ENCODE results near the gene NFIB. TPM values are rescaled to one million over a fixed set of nuclear protein-coding genes. Genes with fewer than 3 reads are reported as not detected.

The NFIB gene
- total RNA-seq, 1 experiment from 2014 or later = 75.8 TPM

GRCh38 chr9:14281876-14282275, 32.1 kb downstream of the NFIB start:
- Mint-ChIP-seq H3K27ac (ENCODE audit: unreplicated experiment) (no peak overlapping the region), H3K9me3 (ENCODE audit: low read depth, unreplicated experiment) (no peaks in the 10 kb centered on the region), H3K4me3 (ENCODE audit: low read depth, unreplicated experiment) (no peak overlapping the region), H3K27me3 (ENCODE audit: unreplicated experiment) (no peaks in the 10 kb centered on the region), H3K4me1 (ENCODE audit: low read depth, unreplicated experiment) (peaks cover 40% of the 10 kb centered on the region), H3K36me3 (ENCODE audit: insufficient read depth, unreplicated experiment) (peaks cover 10% of the 10 kb centered on the region)
- CTCF ChIA-PET = no interaction called here
- intact Hi-C loops (cut with micrococcal nuclease; ENCODE audit: unreplicated experiment) = no loop called here
- BruUV-seq (replicated peaks) = no TSS peak
- TF ChIP-seq, protein P1, sequence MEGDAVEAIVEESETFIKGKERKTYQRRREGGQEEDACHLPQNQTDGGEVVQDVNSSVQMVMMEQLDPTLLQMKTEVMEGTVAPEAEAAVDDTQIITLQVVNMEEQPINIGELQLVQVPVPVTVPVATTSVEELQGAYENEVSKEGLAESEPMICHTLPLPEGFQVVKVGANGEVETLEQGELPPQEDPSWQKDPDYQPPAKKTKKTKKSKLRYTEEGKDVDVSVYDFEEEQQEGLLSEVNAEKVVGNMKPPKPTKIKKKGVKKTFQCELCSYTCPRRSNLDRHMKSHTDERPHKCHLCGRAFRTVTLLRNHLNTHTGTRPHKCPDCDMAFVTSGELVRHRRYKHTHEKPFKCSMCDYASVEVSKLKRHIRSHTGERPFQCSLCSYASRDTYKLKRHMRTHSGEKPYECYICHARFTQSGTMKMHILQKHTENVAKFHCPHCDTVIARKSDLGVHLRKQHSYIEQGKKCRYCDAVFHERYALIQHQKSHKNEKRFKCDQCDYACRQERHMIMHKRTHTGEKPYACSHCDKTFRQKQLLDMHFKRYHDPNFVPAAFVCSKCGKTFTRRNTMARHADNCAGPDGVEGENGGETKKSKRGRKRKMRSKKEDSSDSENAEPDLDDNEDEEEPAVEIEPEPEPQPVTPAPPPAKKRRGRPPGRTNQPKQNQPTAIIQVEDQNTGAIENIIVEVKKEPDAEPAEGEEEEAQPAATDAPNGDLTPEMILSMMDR (IDR thresholded peaks at IDR 0.05; ENCODE audit: unreplicated experiment) = no peak
- DNase-seq = no peak

GRCh38 chr9:14281136-14281795, 32.7 kb downstream of the NFIB start:
- Mint-ChIP-seq H3K4me3 (ENCODE audit: low read depth, unreplicated experiment) (no peak overlapping the region), H3K27me3 (ENCODE audit: unreplicated experiment) (no peaks in the 10 kb centered on the region), H3K36me3 (ENCODE audit: insufficient read depth, unreplicated experiment) (peaks cover 5% of the 10 kb centered on the region), H3K4me1 (ENCODE audit: low read depth, unreplicated experiment) (peaks cover 40% of the 10 kb centered on the region), H3K9me3 (ENCODE audit: low read depth, unreplicated experiment) (no peaks in the 10 kb centered on the region), H3K27ac (ENCODE audit: unreplicated experiment) (no peak overlapping the region)
- no peak for DNase-seq
- intact Hi-C loops (cut with micrococcal nuclease; ENCODE audit: unreplicated experiment) = no loop called here
- CTCF ChIA-PET = no interaction called here
- TF ChIP-seq, protein P1 (IDR thresholded peaks at IDR 0.05; ENCODE audit: unreplicated experiment) = no peak
- no TSS peak for BruUV-seq (replicated peaks)

DNA sequence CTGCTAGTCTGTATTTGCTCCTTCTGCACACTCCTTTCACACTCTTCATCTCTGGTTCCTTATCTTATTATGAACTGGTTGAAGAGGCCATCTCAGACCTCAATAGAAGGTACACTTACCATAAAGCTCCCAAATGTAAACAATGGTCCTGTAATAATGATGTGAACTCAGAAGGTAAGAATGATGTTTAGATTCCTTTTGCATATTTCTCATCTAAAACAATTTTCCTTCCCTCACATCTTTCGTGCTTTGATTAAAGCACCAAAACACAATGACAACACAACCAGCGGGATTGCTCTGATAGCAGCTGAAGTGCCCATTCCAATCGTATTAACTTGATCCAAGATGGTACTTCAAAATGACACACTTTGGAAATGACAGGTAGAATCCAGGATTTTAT, 34.3 kb downstream of the NFIB start:
- intact Hi-C loops (cut with micrococcal nuclease; ENCODE audit: unreplicated experiment) = loop anchor here (2.0 to 5.0 kb wide), 2 partner anchors 43 to 67 kb away; no protein-coding TSS in a partner anchor
- TF ChIP-seq, protein P1 (IDR thresholded peaks at IDR 0.05; ENCODE audit: unreplicated experiment) = no peak
- H3K4me1 Mint-ChIP-seq (ENCODE audit: low read depth, unreplicated experiment) = peaks cover 54% of the 10 kb centered on the region
- peaks cover 12% of the 10 kb centered on the region for H3K36me3 Mint-ChIP-seq (ENCODE audit: insufficient read depth, unreplicated experiment)
- H3K27me3 Mint-ChIP-seq (ENCODE audit: unreplicated experiment) = no peaks in the 10 kb centered on the region
- CTCF ChIA-PET = no interaction called here
- H3K4me3 Mint-ChIP-seq (ENCODE audit: low read depth, unreplicated experiment) = peak overlapping the region; percentile 51
- no TSS peak for BruUV-seq (replicated peaks)
- H3K9me3 Mint-ChIP-seq (ENCODE audit: low read depth, unreplicated experiment) = no peaks in the 10 kb centered on the region
- no peak for DNase-seq
- H3K27ac Mint-ChIP-seq (ENCODE audit: unreplicated experiment) = no peak overlapping the region

DNA sequence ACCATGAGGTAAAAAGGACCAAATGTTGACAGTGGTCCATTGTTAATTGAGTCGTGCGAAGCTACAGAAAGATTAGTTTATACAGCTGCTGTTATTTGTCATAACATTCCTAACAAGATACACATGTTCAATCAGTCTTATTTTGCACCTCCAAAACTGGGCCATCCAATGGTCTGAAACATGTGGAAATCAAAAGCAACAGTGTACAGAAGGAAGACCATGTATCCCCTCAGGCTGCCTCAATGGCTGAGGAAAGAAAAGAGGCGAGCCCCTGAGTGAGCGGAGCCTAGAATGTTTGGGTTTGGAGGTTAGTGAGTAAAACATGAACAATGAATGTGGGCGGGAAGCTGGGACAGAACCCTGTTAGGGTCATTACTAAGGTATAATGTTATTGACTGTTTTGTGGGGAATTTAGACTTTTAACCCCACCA, 35.6 kb downstream of the NFIB start:
- Mint-ChIP-seq H3K27ac (ENCODE audit: unreplicated experiment) (peak overlapping the region; percentile 63), H3K27me3 (ENCODE audit: unreplicated experiment) (no peaks in the 10 kb centered on the region), H3K4me1 (ENCODE audit: low read depth, unreplicated experiment) (peaks cover 61% of the 10 kb centered on the region), H3K9me3 (ENCODE audit: low read depth, unreplicated experiment) (no peaks in the 10 kb centered on the region), H3K36me3 (ENCODE audit: insufficient read depth, unreplicated experiment) (peaks cover 20% of the 10 kb centered on the region), H3K4me3 (ENCODE audit: low read depth, unreplicated experiment) (peak overlapping the region; percentile 51)
- CTCF ChIA-PET = interaction anchor here (0.6 to 1.0 kb wide), 2 partner anchors 20 to 156 kb away, joined by 3 read pairs; no protein-coding TSS in a partner anchor
- TF ChIP-seq, protein P1 (IDR thresholded peaks at IDR 0.05; ENCODE audit: unreplicated experiment) = no peak
- BruUV-seq (replicated peaks) = no TSS peak
- DNase-seq = no peak
- intact Hi-C loops (cut with micrococcal nuclease; ENCODE audit: unreplicated experiment) = loop anchor here (2.0 to 5.0 kb wide), 2 partner anchors 44 to 66 kb away; no protein-coding TSS in a partner anchor

All from Calu3 (cell line).